Glutamatergic neuron (in vitro differentiated cells): ENCODE data around the gene RASSF4. TPM values are rescaled to one million over a fixed set of nuclear protein-coding genes. Genes with fewer than 3 reads are reported as not detected.

Experiments used
- DNase-seq: peaks from one replicate; pipeline ENCODE4 v3.0.0; 2022
- H3K27ac Mint-ChIP-seq: one replicate; pipeline ENCODE4 v1.8.0; 2020; ENCODE audit warnings: mild to moderate bottlenecking, mixed read lengths, inconsistent platforms; ENCODE audit not compliant: unreplicated experiment
- H3K27me3 Mint-ChIP-seq: one replicate; pipeline ENCODE4 v1.8.0; 2020; ENCODE audit warnings: mild to moderate bottlenecking, moderate library complexity, mixed read lengths, inconsistent platforms; ENCODE audit not compliant: unreplicated experiment
- H3K36me3 Mint-ChIP-seq: one replicate; pipeline ENCODE4 v1.8.0; 2020; ENCODE audit warnings: mild to moderate bottlenecking, mixed read lengths, inconsistent platforms; ENCODE audit not compliant: unreplicated experiment
- H3K4me1 Mint-ChIP-seq: one replicate; pipeline ENCODE4 v1.8.0; 2020; ENCODE audit warnings: mild to moderate bottlenecking, low read depth, mixed read lengths, inconsistent platforms; ENCODE audit not compliant: unreplicated experiment
- H3K4me3 Mint-ChIP-seq: one replicate; pipeline ENCODE4 v1.8.0; 2020; ENCODE audit warnings: mild to moderate bottlenecking, mixed read lengths, inconsistent platforms; ENCODE audit not compliant: unreplicated experiment
- H3K9me3 Mint-ChIP-seq: one replicate; pipeline ENCODE4 v1.8.0; 2020; ENCODE audit warnings: mild to moderate bottlenecking, moderate library complexity, mixed read lengths, inconsistent platforms; ENCODE audit not compliant: unreplicated experiment
- total RNA-seq: library from RNA; stranded (reverse); fragmentation: NEBNext Ultra II Directional; extraction: Animal tissue kit (Norgen Biotek cat#: 25700); gene quantifications from one replicate; pipeline ENCODE4 v1.2.1, GENCODE V29; 2021; ENCODE audit not compliant: unreplicated experiment
- TF ChIP-seq, protein P1 (sequence below): fragments of 200-600 bp; sonication (generic); IDR thresholded peaks from one replicate; pipeline ENCODE4 v1.5.0; 2021; ENCODE audit not compliant: partially characterized antibody, unreplicated experiment

RASSF4 gene
- total RNA-seq, 1 donor from 2014 or later: 137 TPM

DNA sequence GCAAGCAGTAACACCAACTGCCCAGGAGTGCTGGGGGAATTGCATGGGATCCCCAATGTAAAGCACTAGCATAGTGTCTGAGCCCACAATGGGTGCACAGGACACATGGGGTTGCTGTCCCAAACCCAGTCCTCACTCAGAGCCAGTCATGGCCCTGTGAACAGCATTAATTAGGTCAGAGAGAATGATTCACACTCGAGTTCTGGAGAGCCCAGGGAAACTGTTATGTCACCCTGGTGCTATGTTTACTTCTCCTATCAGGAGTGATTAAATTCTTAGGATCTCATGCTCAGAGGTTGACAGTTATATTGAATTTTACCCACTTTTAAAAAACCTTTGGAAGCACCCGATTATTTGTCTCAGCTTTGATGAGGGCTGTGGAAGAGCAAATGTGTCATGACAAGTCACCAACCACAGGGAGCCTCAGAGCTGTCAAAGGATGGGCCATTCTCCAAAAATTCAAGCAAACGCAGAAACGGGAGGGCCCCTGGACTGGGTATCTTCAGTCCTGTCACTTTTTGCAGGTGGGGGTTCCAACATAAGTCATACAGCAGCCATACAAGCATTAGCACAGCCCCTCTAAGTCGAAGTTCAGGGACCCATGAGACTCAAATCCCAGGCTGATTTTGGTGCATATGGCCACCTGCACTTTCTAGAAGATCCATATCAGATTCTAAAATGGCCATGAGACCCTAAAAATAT lies 1.3 kb upstream of the RASSF4 start:
- peaks cover 38% of the 10 kb centered on the region for H3K9me3 Mint-ChIP-seq
- TF ChIP-seq, protein P1, sequence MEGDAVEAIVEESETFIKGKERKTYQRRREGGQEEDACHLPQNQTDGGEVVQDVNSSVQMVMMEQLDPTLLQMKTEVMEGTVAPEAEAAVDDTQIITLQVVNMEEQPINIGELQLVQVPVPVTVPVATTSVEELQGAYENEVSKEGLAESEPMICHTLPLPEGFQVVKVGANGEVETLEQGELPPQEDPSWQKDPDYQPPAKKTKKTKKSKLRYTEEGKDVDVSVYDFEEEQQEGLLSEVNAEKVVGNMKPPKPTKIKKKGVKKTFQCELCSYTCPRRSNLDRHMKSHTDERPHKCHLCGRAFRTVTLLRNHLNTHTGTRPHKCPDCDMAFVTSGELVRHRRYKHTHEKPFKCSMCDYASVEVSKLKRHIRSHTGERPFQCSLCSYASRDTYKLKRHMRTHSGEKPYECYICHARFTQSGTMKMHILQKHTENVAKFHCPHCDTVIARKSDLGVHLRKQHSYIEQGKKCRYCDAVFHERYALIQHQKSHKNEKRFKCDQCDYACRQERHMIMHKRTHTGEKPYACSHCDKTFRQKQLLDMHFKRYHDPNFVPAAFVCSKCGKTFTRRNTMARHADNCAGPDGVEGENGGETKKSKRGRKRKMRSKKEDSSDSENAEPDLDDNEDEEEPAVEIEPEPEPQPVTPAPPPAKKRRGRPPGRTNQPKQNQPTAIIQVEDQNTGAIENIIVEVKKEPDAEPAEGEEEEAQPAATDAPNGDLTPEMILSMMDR: no peak
- peaks cover 10% of the 10 kb centered on the region for H3K36me3 Mint-ChIP-seq
- peak overlapping the region; percentile 93 for H3K4me3 Mint-ChIP-seq
- peaks cover 50% of the 10 kb centered on the region for H3K4me1 Mint-ChIP-seq
- H3K27me3 Mint-ChIP-seq: peaks cover 14% of the 10 kb centered on the region
- no peak for DNase-seq
- H3K27ac Mint-ChIP-seq: peak overlapping the region; percentile 94

DNA sequence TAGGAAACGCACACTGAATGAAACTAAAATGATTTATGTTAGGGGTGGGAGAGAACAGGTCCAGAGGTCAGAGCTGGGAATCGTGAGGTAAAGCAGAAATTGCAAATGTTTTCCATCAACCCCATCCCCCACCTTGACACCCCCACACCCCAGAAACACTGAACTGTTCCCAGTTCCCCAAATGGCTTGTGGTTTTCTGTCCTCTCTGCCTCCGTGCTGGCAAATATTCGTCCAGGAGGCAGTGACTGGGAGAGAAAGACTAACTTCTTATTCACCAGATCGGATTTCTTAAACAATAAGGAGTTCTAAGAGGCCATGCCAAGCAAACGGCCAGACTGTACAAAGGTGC lies 730 bp upstream of the RASSF4 start:
- no peak for DNase-seq
- peaks cover 43% of the 10 kb centered on the region for H3K9me3 Mint-ChIP-seq
- H3K36me3 Mint-ChIP-seq: peaks cover 10% of the 10 kb centered on the region
- peaks cover 17% of the 10 kb centered on the region for H3K27me3 Mint-ChIP-seq
- TF ChIP-seq, protein P1: no peak
- peaks cover 51% of the 10 kb centered on the region for H3K4me1 Mint-ChIP-seq
- peak overlapping the region; percentile 94 for H3K27ac Mint-ChIP-seq
- H3K4me3 Mint-ChIP-seq: peak overlapping the region; percentile 93

DNA sequence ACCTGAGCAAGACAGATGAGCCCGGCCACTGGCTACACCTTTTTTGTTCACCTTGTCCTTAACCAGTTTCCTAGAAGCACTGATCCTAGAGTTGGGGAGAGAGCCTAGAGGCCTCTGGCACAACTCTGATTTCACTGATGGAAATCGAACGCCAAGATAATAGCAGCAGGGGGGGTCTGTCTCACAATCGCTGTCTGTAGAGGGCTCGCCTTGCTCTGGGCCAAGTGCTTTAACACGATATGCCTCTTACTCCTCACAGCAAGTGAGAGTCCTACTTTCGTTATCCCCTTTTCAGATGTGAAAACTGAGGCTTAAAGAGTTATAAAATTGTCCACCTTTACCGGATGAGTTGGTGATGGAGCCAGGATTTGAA lies 472 bp downstream of the RASSF4 start:
- Mint-ChIP-seq H3K4me3 (peak overlapping the region; percentile 94), H3K4me1 (peaks cover 57% of the 10 kb centered on the region), H3K9me3 (peaks cover 55% of the 10 kb centered on the region), H3K36me3 (peaks cover 10% of the 10 kb centered on the region), H3K27me3 (peaks cover 27% of the 10 kb centered on the region), H3K27ac (peak overlapping the region; percentile 86)
- no peak for DNase-seq
- TF ChIP-seq, protein P1: no peak

DNA sequence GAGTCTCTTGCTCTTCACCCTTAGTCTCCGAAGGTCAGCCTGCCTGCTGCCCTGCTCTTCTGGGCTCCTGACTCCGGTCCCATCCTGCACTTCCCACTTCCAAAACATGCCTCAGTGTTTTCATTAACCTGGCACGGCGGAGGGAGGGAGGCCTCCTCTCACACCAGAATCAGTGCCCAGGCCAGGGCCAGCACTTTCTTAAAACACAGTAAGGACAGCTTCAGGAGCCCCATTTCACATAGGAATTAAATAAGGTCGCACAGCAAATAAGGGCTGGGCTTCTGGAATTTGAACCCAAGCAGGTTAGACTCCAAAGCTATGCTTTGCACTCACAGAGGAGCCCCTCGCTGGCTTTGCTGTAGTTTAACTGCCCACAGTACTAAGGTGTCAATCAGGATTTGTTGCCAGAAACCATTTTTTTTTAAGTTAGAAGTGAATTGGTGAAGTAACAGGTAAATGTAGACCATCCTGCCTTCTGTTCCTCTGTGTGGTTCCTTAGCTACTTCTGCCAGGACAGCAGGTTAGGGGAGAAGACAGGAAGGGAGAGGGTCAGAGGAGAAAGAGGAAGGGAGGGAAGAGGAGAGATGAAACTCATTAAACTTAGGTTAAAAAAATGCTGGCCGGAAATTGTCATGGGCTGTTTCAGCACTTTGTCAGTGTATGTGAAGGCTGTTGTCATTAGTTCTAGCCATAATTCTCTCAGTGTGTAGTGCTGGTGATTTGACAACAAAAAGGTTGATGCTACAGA lies 1.1 kb downstream of the RASSF4 start:
- no peak for DNase-seq
- peaks cover 59% of the 10 kb centered on the region for H3K9me3 Mint-ChIP-seq
- H3K4me3 Mint-ChIP-seq: peak overlapping the region; percentile 94
- H3K36me3 Mint-ChIP-seq: peaks cover 10% of the 10 kb centered on the region
- H3K27me3 Mint-ChIP-seq: peaks cover 30% of the 10 kb centered on the region
- peaks cover 61% of the 10 kb centered on the region for H3K4me1 Mint-ChIP-seq
- TF ChIP-seq, protein P1: no peak
- H3K27ac Mint-ChIP-seq: peak overlapping the region; percentile 86

DNA sequence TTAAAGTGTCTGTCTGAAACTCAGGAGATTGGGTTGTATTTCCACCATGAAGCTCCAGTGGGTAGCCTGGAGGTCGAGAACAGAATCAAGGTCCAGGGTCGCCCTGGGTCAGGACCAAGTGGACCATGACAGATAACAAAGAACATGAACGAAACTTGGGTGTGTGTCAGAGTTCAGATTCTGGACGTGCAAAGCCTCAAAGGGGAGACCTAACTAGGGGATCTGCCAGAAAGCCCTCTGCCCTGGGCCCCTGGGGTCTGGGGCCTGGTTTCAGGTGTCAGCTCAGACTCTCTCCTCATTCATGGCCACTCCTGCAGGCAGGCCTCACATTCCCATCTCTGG lies 1.6 kb downstream of the RASSF4 start:
- H3K4me3 Mint-ChIP-seq: peak overlapping the region; percentile 94
- H3K27ac Mint-ChIP-seq: peak overlapping the region; percentile 83
- DNase-seq: no peak
- H3K27me3 Mint-ChIP-seq: peaks cover 35% of the 10 kb centered on the region
- H3K4me1 Mint-ChIP-seq: peaks cover 61% of the 10 kb centered on the region
- peaks cover 60% of the 10 kb centered on the region for H3K9me3 Mint-ChIP-seq
- TF ChIP-seq, protein P1: no peak
- H3K36me3 Mint-ChIP-seq: peaks cover 13% of the 10 kb centered on the region
